ENCODE results near the gene KCNAB1.

The KCNAB1 gene

DNA sequence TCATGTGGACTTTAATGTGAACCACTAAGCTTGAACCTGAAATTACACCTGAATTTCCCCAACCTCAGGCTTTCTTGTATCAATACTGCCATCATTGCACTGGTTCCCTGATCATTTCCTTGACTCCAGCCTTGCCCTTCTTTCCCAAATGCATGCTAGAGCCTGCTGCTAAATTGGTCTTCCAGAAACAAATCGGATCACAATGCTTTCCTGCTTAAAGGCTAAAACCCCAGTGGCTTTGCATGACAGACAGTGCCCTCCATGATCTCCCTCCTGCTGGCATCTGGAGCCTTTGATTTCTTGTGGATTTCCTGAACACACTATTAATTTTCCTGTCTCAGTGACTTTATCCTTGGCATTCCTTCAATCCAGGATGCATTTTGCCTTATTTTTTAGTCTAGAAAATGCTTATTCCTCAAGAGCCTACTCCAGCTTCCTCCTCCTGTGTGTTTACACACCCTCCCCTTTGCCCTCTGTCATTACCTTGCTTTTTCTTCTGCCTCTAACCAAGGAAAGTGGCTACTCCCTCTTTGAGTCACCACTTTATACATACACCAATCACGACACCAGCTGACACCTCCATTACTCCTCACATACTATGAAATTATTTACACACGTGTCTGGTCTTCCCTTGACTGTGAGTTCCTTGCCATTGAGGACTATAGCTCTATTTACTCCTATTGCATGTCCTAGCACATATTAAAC is 214.6 kb downstream of the KCNAB1 start:
- Histone ChIP-seq H3K36me3 (no peaks in the 10 kb centered on the region), H3K4me1 (ENCODE audit: control insufficient read depth in 1 of 2, insufficient read depth in 1 of 2, low read depth in 1 of 2, low read length in 1 of 2) (no peaks in the 10 kb centered on the region), H3K9me3 (no peaks in the 10 kb centered on the region), H3K27ac (no peak overlapping the region), H3K27me3 (no peaks in the 10 kb centered on the region), H3K4me3 (ENCODE audit: low read depth in 1 of 2, low read length in 1 of 2) (no peak overlapping the region)
- TF ChIP-seq, protein P1, sequence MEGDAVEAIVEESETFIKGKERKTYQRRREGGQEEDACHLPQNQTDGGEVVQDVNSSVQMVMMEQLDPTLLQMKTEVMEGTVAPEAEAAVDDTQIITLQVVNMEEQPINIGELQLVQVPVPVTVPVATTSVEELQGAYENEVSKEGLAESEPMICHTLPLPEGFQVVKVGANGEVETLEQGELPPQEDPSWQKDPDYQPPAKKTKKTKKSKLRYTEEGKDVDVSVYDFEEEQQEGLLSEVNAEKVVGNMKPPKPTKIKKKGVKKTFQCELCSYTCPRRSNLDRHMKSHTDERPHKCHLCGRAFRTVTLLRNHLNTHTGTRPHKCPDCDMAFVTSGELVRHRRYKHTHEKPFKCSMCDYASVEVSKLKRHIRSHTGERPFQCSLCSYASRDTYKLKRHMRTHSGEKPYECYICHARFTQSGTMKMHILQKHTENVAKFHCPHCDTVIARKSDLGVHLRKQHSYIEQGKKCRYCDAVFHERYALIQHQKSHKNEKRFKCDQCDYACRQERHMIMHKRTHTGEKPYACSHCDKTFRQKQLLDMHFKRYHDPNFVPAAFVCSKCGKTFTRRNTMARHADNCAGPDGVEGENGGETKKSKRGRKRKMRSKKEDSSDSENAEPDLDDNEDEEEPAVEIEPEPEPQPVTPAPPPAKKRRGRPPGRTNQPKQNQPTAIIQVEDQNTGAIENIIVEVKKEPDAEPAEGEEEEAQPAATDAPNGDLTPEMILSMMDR (IDR thresholded peaks at IDR 0.05), result no peak

DNA sequence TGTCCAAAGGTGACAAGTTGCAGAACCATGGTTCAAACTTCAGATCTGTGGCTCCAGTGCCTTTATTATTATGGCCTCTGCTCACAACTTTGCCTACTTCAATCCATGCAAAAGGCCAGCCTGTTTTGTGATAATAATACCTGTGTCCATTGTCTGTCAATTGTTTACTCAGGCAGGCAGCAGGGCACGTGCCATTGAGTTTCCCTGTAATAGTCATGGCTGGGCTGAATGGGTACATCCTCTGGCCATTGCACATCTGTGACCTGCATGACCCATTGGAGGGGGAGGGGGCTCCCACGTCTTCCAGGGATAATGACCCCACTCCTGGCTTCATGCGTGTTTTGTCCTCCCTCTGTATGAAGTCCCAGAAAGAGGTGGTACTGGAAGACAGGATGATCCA is 219.1 kb downstream of the KCNAB1 start:
- H3K27me3 ChIP-seq, result no peaks in the 10 kb centered on the region
- no peak overlapping the region for H3K27ac ChIP-seq
- H3K4me1 ChIP-seq (ENCODE audit: control insufficient read depth in 1 of 2, insufficient read depth in 1 of 2, low read depth in 1 of 2, low read length in 1 of 2), result no peaks in the 10 kb centered on the region
- no peaks in the 10 kb centered on the region for H3K9me3 ChIP-seq
- TF ChIP-seq, protein P1 (IDR thresholded peaks at IDR 0.05), result no peak
- no peak overlapping the region for H3K4me3 ChIP-seq (ENCODE audit: low read depth in 1 of 2, low read length in 1 of 2)
- no peaks in the 10 kb centered on the region for H3K36me3 ChIP-seq

DNA sequence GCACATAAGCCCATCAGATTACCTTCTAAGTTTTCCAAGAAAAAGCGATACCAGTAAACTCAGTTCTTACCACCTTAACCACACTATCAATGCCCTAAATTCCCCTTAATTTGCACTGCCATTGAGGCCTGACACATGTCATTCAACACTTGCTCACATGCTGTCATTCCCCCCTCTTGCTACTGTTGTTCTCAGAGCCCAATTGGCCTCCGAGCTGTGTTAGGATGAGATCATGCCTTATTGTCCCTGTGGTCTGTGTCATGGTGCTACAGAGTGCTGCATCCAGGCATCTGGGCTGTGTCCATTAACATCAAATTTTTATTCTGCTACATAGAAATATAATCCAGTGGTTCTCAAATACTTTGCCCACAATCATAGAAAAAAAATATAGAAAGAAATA is 221.0 kb downstream of the KCNAB1 start:
- H3K27ac ChIP-seq, result no peak overlapping the region
- H3K9me3 ChIP-seq, result no peaks in the 10 kb centered on the region
- TF ChIP-seq, protein P1 (IDR thresholded peaks at IDR 0.05), result no peak
- H3K4me3 ChIP-seq (ENCODE audit: low read depth in 1 of 2, low read length in 1 of 2), result no peak overlapping the region
- H3K27me3 ChIP-seq, result no peaks in the 10 kb centered on the region
- H3K36me3 ChIP-seq, result no peaks in the 10 kb centered on the region
- H3K4me1 ChIP-seq (ENCODE audit: control insufficient read depth in 1 of 2, insufficient read depth in 1 of 2, low read depth in 1 of 2, low read length in 1 of 2), result no peaks in the 10 kb centered on the region

DNA sequence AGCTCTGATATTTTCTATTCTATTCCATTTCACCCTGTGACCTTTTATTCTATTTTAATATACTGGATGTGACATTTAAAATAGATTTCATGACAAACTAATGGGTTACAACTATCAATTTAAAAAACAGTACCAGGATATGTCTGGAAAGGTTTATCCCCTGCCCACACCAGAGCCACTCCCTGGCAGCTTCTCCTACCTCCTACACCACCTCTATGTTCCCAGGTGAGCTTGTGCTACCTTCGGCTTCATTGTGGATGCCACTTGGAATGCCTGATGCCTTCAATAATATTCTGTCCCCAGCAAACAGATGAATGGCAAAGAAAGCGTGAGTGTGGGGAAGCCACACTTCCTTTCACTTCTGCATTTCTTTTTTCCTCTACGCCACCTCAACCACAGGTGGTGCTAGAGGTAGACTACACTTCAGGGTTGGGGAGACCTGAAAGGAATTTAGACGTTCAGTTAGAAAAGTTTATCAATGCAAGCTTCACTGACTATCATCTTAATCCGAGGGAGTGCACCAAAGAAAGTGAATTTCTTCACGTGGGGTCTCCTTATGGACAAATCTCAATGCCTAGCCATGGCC is 221.5 kb downstream of the KCNAB1 start:
- Histone ChIP-seq H3K27me3 (no peaks in the 10 kb centered on the region), H3K4me1 (ENCODE audit: control insufficient read depth in 1 of 2, insufficient read depth in 1 of 2, low read depth in 1 of 2, low read length in 1 of 2) (no peaks in the 10 kb centered on the region), H3K36me3 (no peaks in the 10 kb centered on the region), H3K4me3 (ENCODE audit: low read depth in 1 of 2, low read length in 1 of 2) (no peak overlapping the region), H3K27ac (no peak overlapping the region), H3K9me3 (no peaks in the 10 kb centered on the region)
- TF ChIP-seq, protein P1 (IDR thresholded peaks at IDR 0.05), result no peak

DNA sequence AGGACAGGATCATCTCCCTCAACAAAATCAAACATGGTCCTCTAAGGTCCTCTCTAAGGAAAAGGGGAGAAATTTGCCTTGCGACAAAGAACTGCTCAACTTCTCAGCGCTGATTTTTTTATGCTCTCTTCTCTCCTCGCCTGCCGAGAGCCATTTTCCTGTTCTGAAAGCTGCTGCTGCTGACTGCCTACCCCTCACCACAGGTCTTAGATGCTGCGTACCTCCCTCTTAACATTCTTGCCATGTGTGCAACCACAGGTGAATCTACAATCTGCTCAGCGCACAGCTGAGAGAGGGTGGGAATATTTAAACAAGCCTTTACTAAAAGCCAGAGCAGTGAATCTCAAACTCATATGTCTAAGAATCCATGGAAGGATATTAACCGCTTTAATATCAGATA is 223.8 kb downstream of the KCNAB1 start:
- no peaks in the 10 kb centered on the region for H3K4me1 ChIP-seq (ENCODE audit: control insufficient read depth in 1 of 2, insufficient read depth in 1 of 2, low read depth in 1 of 2, low read length in 1 of 2)
- no peak overlapping the region for H3K27ac ChIP-seq
- no peaks in the 10 kb centered on the region for H3K27me3 ChIP-seq
- no peaks in the 10 kb centered on the region for H3K9me3 ChIP-seq
- TF ChIP-seq, protein P1 (IDR thresholded peaks at IDR 0.05), result no peak
- H3K36me3 ChIP-seq, result no peaks in the 10 kb centered on the region
- H3K4me3 ChIP-seq (ENCODE audit: low read depth in 1 of 2, low read length in 1 of 2), result no peak overlapping the region

Data from neutrophil (primary cell).